Ishikawa (cell line): Measurements from ENCODE around the gene MALRD1.

Experiments used
- CEBPB ChIP-seq: IDR thresholded peaks from 2 replicates; pipeline ENCODE4 v1.6.1; 2012
- CREB1 ChIP-seq: IDR thresholded peaks from 2 replicates; pipeline ENCODE4 v1.6.1; 2012; ENCODE audit warnings: low read depth
- EGR1 ChIP-seq: IDR thresholded peaks from 2 replicates; pipeline ENCODE4 v1.6.1; 2012
- EP300 ChIP-seq: IDR thresholded peaks from 2 replicates; pipeline ENCODE4 v1.6.1; 2012; ENCODE audit warnings: borderline replicate concordance
- FOXM1 ChIP-seq: IDR thresholded peaks from 2 replicates; pipeline ENCODE4 v1.6.1; 2012; ENCODE audit warnings: low read depth, borderline replicate concordance
- NFIC ChIP-seq: IDR thresholded peaks from 2 replicates; pipeline ENCODE4 v1.6.1; 2012
- RAD21 ChIP-seq: IDR thresholded peaks from 2 replicates; pipeline ENCODE4 v1.6.1; 2012; ENCODE audit warnings: low read depth
- TAF1 ChIP-seq: IDR thresholded peaks from 2 replicates; pipeline ENCODE4 v1.6.1; 2012; ENCODE audit warnings: low read depth, mild to moderate bottlenecking
- TCF12 ChIP-seq: IDR thresholded peaks from 2 replicates; pipeline ENCODE4 v1.6.1; 2012; ENCODE audit warnings: low read depth
- TEAD4 ChIP-seq: IDR thresholded peaks from 2 replicates; pipeline ENCODE4 v1.6.1; 2012
- YY1 ChIP-seq: IDR thresholded peaks from 2 replicates; pipeline ENCODE4 v1.6.1; 2012; ENCODE audit warnings: low read depth
- ZBTB7A ChIP-seq: IDR thresholded peaks from 2 replicates; pipeline ENCODE4 v1.6.1; 2012; ENCODE audit warnings: low read depth
- TF ChIP-seq, protein P1 (sequence below): IDR thresholded peaks from 2 replicates; pipeline ENCODE4 v1.6.1; 2012
- TF ChIP-seq, protein P2 (sequence below): IDR thresholded peaks from 2 replicates; pipeline ENCODE4 v1.6.1; 2012; ENCODE audit warnings: low read depth, mild to moderate bottlenecking
- TF ChIP-seq, protein P3 (sequence below): IDR thresholded peaks from 2 replicates; pipeline ENCODE4 v1.6.1; 2012

Gene MALRD1

GRCh38 chr10:19168584-19168983, 120.0 kb downstream of the MALRD1 start:
- TF ChIP-seq, protein P1, sequence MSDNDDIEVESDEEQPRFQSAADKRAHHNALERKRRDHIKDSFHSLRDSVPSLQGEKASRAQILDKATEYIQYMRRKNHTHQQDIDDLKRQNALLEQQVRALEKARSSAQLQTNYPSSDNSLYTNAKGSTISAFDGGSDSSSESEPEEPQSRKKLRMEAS = no peak
- TF ChIP-seq FOXM1 = no peak
- TF ChIP-seq, protein P2, sequence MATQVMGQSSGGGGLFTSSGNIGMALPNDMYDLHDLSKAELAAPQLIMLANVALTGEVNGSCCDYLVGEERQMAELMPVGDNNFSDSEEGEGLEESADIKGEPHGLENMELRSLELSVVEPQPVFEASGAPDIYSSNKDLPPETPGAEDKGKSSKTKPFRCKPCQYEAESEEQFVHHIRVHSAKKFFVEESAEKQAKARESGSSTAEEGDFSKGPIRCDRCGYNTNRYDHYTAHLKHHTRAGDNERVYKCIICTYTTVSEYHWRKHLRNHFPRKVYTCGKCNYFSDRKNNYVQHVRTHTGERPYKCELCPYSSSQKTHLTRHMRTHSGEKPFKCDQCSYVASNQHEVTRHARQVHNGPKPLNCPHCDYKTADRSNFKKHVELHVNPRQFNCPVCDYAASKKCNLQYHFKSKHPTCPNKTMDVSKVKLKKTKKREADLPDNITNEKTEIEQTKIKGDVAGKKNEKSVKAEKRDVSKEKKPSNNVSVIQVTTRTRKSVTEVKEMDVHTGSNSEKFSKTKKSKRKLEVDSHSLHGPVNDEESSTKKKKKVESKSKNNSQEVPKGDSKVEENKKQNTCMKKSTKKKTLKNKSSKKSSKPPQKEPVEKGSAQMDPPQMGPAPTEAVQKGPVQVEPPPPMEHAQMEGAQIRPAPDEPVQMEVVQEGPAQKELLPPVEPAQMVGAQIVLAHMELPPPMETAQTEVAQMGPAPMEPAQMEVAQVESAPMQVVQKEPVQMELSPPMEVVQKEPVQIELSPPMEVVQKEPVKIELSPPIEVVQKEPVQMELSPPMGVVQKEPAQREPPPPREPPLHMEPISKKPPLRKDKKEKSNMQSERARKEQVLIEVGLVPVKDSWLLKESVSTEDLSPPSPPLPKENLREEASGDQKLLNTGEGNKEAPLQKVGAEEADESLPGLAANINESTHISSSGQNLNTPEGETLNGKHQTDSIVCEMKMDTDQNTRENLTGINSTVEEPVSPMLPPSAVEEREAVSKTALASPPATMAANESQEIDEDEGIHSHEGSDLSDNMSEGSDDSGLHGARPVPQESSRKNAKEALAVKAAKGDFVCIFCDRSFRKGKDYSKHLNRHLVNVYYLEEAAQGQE = no peak
- no peak for TF ChIP-seq EP300
- no peak for TF ChIP-seq TEAD4
- TF ChIP-seq, protein P3, sequence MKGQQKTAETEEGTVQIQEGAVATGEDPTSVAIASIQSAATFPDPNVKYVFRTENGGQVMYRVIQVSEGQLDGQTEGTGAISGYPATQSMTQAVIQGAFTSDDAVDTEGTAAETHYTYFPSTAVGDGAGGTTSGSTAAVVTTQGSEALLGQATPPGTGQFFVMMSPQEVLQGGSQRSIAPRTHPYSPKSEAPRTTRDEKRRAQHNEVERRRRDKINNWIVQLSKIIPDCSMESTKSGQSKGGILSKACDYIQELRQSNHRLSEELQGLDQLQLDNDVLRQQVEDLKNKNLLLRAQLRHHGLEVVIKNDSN = no peak
- TF ChIP-seq TAF1 = no peak

DNA sequence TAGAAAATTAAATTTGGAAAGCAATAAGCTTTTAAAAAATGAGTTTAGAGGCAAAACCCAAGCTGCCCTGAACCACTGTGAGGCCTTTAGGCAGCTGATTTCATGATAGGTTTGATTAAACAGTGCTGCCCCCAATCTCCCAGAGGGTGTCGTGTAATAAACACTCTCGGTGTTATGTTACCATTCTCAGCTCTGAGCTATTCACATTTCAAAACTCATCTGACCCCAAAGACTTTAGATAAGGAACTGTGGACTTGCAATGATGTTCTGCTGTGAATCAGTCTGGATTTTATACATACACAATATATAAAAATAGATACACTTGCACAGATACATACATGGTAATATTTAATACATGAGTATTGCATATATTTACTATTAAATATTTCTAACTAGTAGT, 120.4 kb downstream of the MALRD1 start:
- TF ChIP-seq, protein P3 = no peak
- TF ChIP-seq CREB1 = no peak
- TF ChIP-seq FOXM1 = no peak
- no peak for TF ChIP-seq EP300
- TF ChIP-seq EGR1 = no peak
- no peak for TF ChIP-seq YY1
- no peak for TF ChIP-seq RAD21
- TF ChIP-seq TAF1 = no peak
- no peak for TF ChIP-seq TEAD4
- TF ChIP-seq, protein P1 = no peak
- TF ChIP-seq ZBTB7A = no peak
- no peak for TF ChIP-seq CEBPB

DNA sequence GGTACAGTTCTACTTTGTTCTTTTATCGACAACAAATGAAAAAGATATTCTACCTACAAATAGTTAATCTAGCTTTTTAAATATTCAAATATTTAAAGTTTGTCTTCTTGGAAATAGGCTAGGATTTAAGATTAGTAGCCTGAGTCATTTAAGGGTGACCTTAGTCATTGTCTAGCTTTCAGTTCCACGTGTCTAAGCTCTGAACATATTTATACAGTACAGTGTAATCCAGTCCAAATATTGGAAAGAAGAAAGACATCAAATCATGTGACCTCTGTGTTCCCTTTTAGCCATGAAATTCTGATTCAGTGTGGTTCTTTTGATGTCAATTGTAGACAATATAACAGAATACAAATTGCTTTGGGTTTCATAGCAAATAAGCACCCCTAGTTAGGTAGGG, 121.1 kb downstream of the MALRD1 start:
- TF ChIP-seq, protein P3 = no peak
- TF ChIP-seq FOXM1 (no peak), EP300 (no peak)

DNA sequence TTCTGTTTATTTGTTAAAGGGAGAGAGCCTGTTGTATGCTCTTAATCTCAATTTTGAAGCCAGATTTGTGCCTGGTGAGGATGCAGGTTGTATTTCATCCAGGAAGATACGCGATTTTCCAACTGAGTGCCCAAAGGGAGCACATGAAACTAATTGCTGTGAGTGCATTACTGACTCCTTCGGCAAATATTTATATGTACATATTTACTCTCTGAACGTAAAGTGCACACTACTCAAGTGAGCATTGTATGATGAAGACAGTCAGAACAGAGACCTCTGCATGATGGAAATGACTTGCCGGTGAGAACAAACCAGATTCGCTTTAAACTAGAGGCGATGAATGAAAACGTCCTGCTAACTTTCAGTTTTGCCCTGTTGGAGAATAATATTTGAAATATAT, 130.1 kb downstream of the MALRD1 start:
- TF ChIP-seq FOXM1 (no peak), NFIC (no peak), EP300 (no peak), TAF1 (no peak), RAD21 (no peak), TCF12 (no peak), EGR1 (no peak), CEBPB (no peak), TEAD4 (no peak), CREB1 (no peak), ZBTB7A (no peak), YY1 (no peak)
- TF ChIP-seq, protein P1 = no peak
- TF ChIP-seq, protein P2 = no peak
- TF ChIP-seq, protein P3 = no peak

GRCh38 chr10:19184891-19185290, 136.3 kb downstream of the MALRD1 start:
- TF ChIP-seq, protein P1 = no peak
- no peak for TF ChIP-seq CEBPB
- TF ChIP-seq EP300 = no peak
- TF ChIP-seq FOXM1 = no peak
- no peak for TF ChIP-seq ZBTB7A
- no peak for TF ChIP-seq CREB1
- no peak for TF ChIP-seq TEAD4
- TF ChIP-seq NFIC = no peak
- no peak for TF ChIP-seq EGR1
- TF ChIP-seq TCF12 = no peak
- TF ChIP-seq TAF1 = no peak
- TF ChIP-seq YY1 = no peak
- no peak for TF ChIP-seq RAD21
- TF ChIP-seq, protein P2 = no peak
- TF ChIP-seq, protein P3 = no peak
